NCI-H82 (cell line): Measurements from ENCODE around the gene PIGC.

ENCODE experiments used
- DNase-seq: peaks from one replicate; lab custom pipeline; 2025; lab: John Stamatoyannopoulos, UW

The PIGC gene

DNA sequence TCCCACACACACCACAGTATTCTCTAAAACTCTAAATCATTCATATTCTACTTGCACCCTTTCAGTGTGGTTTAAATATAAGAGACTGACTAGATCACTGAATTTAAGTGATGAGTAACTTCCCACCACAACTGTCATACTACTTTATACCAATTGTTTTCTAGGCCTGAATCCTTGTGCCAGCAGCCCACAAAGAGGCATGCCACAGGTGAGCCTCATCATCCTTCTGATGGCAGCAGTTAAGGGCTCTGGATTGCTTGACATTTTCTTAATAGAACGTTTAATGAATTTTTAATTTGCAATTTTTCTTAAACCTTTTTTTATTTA, 13.8 kb downstream of the PIGC start:
- no peak for DNase-seq

DNA sequence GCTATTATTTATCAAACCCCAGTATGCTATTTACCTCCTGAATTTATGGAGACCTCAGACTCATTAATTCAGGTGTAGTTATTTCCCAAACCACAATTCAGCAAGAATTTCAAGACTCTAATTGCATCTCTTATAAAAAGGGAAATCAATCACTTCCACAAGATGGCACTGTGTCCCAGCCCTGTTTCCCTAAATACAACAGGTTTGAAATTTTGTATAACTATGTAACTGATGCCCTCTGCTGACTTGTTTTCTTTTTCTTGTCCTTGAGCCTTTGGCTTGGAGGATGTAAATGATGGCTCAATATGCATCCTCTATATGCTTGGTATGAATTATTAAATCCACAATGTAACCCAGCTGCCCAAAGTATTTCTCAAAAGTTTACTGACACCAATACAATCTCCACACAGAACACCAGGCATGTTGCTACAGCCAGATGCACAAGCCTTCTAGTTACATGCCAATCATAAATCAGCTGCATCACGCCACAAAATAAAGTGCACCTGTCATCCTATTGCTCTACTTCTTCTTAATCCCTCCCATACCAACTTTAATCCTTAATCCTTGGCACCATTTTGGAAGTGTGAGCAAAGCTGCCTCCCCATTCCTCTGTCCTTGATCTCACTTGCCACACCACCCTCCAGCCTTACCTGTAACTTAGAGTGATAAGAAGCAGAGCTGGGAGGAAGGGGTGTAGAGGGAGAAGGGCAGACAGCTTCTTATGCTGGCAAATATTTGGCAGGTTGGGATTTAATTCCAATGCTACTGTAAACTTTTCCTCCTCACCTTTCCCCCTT, 14.3 kb downstream of the PIGC start:
- DNase-seq = peak; percentile 73

DNA sequence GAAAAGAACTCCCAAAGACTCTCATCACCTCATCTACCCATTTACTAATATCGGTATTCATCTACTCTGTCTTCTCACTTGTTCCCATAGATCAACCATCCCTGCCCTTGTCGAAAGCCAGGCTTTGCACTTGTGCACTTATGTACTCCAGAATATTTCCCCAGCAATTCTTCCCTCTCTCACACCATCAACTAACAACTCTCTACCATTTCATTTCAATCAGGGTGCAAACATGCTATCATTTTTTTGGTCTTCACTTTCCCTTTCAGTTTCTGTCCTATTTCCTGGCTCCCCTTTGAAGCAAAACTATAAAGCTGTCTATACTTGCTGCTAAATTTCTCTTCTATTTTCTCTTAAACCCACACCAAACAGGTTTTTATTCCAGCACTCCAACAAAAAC, 16.7 kb downstream of the PIGC start:
- no peak for DNase-seq

DNA sequence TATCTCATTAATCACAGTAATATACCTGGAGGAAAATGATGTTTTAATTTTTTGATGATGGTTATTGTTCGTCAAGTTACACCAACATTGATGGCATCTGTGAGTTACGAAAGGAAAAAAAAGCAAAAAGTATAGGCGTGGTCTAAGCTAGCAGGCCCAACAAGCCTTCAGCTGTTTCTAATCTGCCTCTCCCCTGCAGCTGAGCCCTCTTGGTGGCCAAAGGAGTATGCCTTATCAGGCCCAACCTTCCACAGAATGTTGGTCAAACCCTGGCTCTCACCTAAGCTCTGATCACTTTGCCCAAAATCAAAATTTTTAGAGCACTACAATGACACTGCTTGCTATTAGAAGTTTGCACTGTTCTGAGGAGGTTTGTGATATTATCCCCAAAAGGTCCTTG, 18.5 kb downstream of the PIGC start:
- DNase-seq = no peak

DNA sequence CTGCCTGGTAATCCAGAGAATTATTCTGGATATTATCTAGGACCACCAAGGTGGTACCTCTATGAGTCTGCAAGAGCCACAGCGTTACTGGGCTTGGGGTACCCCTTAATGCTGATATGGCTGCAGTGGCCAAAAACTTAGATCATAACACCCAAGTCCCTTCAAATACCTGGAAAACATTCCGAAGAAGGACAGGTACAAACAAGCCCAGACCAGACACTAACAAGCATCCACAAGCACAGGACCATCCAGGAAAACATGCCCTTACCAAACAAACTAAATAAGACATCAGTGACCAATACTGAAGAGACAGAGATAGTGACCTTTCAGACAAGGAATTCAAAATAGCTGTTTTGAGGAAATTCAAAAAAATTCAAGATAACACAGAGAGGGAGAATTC, 20.5 kb downstream of the PIGC start:
- no peak for DNase-seq

DNA sequence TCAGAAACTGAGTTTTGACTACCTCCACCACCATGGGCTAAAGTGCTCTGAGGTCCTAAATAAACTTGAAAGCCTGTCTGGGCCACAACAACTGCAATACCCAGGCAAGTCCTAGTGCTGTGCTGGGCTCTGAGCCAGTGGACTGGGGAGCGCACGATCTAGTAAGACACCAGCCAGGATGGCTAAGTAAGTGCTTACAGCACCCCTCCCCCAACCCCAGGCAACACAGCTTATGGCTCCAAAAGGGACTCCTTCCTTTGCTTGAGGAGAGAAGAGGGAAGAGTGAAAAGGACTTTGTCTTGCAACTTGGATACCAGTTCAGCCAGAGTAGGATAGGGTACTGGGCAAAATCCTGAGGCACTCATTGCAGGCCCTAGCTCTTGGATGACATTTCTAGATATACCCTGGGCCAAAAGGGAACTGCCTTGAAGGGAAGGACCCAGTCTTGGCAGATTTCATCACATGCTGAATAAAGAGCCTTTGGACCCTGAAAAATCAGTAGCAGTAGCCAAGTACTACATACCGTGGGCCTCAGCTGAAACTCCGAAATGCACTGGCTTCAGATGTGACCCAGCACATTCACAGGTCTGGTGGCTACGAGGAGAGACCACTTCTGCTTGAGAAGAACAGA, 21.8 kb downstream of the PIGC start:
- DNase-seq = no peak

DNA sequence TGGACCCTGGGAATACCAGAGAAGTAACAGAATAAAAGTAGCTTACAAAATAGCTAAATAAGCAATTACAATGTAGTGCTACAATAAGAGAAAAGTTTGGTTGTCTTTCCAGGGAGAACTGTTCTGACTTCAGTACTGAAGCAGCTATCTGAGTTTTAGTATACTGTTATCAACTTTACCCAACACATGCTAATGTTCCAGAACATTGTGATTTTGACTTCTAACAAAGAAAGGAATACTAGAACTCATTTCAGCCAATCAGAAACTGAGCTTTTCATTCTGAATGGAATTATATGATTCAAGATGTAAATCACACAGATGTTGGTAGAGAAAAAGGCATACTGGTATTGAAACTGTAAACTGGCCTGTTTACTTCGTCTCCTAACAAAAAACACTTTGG, 23.5 kb downstream of the PIGC start, which contains the start of gene C1orf105:
C1orf105 (plus strand) TSS at position 301 of the 400 bp plus-strand sequence. CDS start 201 bp downstream, outside the sequence.
- DNase-seq = no peak

DNA sequence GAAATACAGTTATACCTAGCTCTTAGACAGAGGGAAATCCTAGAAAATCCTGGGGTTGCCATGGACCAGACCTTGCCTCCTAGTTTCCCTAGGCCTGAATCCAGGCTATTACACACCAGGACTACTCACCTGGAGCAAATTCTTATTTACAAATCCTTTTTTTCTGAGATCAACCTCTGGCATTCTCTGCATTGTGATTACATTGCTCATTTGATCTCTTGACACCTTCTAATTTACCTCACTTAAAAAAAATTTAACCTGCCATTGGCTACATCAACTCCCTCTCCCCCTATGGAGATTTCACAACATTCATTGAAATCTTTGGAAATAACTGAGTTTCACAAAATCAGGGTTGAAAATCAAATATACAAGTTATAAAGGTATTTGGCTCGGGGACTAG, 26.3 kb downstream of the PIGC start:
- no peak for DNase-seq

DNA sequence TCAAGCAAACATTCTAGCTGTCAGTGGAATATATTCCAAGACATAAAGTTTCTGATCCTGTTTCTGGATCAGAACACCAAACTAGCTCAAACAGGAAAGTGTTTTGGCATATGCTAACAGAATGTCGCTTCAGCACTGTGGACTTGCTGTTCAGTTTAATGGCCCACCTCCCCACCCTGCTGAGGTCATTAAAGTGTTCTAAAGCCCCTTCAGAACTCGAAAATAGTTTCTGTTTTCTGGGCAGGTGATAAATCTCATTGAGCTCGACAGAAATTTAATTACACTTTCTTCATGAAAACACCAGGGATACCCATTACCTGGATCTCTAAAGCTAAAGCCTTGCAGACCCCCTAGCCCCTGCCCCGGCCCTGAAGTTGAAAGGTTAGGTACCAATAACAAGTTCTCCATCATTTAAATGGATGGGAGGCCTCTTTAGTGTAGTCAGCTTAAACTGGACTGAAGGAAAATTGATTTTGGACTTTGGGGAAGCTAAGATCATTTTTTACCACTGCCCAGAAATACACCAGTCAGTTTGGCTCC, 27.3 kb downstream of the PIGC start:
- DNase-seq = no peak

DNA sequence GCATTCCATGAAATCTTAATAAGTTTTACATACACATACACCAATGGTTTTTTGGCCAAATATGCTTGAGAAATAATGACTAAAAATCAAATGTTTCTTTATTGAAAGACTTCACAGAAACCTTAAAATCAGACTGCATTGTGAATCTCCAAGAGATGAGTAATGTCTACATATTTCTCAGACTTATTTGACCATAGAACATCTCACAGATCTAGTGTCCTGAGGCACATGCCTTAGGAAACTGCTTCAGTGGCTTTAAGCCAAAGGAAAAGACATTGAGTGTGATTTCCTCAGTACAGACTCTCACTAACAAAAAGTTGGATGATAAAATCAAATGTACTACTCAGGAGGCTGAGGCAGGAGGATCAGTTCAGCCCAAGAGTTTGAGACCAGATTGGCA, 29.5 kb downstream of the PIGC start:
- DNase-seq = no peak

DNA sequence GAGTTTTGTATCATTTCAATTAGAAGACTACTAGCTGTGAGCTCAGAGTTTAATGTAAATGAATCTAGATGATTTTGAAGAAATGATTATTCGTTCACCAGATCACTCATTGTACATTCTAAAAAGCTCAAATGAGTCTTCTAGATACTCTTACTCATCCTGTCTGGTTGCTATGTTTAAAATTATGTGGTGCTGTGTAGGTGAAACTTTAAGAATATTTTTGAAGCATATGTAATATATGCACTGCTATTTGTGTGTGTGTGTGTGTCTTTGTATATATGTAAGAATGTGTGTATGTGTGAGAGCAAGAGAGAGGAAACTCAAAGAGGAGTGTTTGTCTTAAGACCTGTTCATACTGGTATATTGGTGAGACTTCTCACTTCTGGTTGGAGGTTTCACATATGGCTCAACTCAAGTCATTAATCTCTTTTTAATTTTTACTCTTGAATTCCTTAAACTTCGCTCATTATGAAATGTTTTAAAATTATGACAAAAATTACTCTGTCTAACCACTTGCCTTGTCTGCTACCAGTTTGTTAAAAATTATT, 32.0 kb downstream of the PIGC start:
- DNase-seq = no peak

DNA sequence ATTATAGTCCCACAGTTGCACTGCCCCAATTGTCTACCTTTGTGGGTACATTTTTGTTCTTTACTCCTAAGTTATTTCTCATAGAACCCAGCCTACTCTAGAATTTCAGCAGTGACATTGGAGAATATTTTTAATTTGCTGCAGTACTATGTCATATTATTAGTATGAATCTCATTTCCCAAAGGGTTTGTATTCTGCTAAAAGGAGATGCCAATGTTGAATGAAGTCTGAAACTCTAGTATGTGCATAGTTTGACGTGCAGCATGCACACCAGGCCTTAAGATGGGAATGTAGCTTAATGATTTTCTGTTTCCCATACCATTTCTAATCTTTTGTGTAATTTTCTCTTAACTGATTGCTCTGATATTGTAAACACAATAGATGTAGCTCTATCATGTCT, 33.8 kb downstream of the PIGC start:
- no peak for DNase-seq

DNA sequence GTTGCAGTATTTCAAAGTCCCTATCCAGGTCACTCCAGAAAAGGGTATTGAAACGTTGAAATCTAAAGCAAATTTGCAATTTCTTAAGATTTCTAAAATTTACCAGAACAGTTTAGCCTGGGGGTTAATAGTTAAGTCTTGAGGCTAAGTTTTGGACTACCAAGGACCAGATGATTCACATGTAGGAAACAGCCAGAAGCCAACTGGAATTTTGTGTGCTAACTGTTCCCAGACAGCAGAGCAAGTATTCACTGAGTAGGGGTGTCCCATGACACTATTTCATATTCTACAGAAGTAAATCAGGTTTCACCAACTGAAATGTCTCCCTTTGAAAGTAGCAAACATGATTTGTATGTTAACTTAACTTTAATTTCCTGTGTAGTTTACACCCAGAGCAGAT, 34.9 kb downstream of the PIGC start:
- no peak for DNase-seq

DNA sequence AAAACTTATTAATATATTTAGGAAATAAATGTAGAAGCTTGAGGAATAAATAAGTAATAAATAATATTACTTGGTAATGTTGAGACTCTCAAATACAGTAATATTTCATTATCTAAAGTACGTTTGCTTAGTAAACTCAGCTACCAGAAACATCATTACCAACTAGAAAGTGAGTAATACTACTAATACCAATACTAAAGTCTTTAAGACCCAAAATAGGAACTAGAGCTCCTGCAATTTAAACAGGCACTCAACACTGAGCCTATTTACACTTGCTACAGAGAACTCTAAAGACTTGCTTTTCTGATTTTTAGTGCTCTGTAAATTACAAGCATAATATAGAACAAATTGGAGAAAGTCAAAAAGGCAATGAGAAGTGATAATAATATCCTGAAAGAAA, 36.9 kb downstream of the PIGC start:
- no peak for DNase-seq

DNA sequence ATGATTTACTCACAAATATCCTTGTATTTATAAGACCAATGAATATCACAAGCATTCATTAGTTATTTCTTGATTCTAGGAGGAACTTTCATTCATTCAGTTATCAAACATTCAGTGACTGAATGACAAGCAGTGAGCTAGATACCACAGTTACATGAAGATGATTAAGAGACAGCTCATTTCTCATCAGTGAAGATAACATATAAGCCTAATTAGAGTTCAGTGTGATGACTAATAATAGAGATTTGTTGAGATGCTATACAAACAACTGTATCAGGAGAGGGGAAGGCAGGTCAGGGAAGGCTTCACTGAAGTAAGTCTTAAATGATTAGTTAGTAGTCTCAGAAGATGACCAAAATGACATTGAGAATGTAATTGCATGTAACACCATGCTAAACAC, 38.0 kb downstream of the PIGC start:
- no peak for DNase-seq

DNA sequence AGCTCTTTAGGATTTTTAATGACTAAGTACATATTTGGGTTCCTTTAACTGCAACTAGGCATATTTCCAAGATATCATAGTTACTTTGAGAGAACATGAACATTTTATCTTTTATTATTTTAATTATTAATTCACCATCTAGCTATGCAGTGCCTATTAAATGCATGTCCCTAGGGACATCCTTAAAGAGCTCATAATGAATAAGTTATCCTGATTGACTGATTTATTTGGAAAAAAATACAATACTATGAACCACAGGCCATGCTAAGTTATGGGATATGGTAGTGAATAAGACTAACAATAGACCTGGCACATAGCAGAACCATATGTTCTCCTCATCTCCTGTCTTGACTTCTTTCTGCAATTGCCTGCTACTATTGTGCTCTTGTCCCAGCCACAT, 39.7 kb downstream of the PIGC start:
- DNase-seq = no peak

DNA sequence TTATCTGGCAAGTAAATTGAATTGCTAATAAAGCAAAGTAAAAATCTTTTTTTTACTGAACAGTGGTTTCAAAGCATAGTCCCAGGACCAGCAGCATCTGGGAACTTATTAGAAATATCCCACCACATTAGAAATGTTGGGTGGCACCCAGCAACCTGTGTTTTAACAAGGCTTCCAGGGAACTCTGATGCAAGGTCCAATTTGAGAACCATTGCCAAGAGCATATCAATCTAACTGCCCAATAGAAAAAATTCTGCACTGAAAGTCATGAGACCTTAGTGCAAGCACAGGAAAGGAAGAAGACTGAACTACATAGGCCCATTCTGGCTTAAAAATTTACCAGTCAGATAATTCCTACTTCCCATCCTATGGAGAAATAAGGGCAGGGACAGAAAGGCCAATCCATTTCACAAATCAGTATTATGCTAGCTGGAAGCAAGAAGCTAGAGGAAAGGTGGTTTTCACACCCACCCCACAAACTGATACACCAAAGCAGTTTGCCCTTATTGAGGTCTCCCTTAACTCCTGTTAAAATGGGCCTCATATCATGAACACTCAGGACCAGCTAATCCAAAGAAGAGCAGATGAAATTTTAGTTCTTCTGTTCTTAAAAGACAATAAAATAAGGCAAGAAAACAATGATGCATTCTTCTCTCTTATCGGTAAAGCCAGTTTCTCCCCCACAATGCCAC, 40.8 kb downstream of the PIGC start:
- DNase-seq = no peak

DNA sequence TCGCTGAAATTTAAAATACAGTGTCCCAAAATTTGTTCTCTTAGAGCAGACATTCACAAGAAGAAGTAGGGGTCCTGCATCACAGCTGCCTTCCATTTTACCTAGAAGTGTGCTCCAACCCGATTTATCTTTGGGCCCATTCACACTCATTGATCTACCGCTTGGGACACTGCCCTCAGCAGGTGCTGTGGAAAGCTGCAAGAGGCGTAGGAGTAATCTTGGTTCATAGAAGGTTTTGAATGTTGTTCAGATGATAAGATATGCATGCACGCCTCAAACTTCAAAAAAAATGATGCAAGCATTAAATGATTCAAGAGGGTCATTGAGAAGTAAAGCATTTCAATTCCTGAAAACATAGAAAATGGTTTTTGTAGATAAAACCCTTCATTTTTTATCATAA, 42.0 kb downstream of the PIGC start:
- DNase-seq = peak; percentile 51

DNA sequence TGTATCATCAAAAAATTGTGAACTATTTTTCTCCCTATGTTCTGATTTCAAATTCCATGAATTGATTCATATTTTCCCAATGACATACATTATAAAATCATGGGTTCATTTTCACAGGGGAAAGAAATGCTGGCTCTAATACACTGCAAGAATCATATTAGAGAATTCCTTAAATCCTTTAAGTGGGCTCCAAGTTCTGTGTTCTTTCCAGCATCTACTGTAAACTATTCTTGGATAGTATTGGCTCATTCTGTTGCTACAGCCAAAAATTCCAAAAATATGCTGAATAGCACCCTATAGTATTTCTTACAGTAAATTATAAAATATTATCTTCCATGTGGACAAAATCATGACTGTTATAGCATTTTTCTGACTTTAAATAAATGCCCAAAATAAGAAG, 42.4 kb downstream of the PIGC start:
- no peak for DNase-seq

DNA sequence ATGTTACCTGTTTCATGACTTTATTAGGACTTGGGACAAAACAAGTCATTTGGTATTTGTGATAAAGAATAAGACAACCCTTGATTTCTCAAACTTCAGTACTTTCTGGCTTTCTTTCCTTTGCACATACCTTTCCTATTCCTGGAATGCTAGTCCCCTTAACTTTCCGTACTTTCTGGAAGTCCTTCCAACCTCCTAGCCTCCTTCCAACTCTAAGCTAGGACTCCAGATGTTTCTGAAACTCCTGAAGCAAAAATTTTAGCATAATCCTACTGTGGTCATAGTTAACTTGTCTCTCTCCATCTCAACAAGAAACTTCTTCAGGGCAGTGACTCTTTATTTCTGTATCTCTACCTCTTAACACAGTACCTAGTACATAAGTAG, 43.2 kb downstream of the PIGC start:
- DNase-seq = no peak

DNA sequence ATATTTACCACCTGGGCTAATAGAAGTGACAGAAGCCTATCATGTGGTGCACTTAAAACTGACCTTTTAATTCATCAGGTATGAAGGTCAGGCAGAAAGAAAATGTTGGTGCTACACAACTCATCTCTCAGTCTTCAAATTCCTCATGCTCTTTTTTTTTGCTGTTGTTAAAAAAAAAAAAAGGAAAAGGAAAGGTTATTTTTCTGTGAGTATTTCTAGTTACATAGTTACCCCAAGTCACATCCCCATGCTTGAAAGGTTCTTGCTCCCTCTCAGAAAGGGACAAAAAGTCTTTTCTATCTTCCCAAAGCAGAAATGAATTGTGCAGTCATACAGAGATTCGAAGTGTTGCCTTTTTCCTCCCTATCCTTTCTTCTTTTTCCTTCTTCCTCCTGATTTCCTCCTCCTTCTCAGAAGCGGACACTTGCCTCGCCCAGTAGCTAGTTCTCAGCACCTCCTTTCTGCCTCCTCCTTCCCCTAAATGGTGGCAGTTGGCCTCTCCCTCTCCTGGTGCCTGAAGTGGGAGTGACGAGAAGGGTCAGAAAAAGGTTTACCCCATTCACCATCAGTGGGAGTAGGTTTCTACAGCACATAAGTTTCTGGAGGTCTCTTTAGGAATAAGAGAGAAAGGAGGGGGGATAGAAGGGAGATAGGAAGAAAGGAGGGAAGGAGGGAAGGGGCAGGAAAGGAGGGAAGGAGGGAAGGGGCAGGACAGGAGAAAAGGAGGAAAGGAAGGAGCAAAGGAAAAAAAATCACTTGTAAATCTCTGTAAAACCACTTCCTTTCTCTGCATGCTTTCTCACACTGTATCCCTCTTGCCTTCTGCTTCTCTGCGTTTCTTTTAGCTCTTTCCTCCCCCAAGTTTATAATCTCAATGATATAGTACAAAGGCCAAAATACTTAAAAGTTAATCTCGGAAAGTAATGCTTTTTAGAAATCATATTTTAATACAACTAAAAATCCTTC, 43.8 kb downstream of the PIGC start:
- no peak for DNase-seq
